ENCODE measurements around the gene SLIT3.

- TF ChIP-seq ZFP3 (CRISPR knock-in tag; IDR thresholded peaks at IDR 0.05) (no peak), GLIS3 (CRISPR knock-in tag; IDR thresholded peaks at IDR 0.05) (no peak), RARB (CRISPR knock-in tag; IDR thresholded peaks at IDR 0.05) (no peak), CSDC2 (CRISPR knock-in tag; IDR thresholded peaks at IDR 0.05) (no peak), PPARA (CRISPR knock-in tag; IDR thresholded peaks at IDR 0.05; ENCODE audit: borderline replicate concordance) (no peak), ISL1 (CRISPR knock-in tag; IDR thresholded peaks at IDR 0.05) (no peak), OSR1 (CRISPR knock-in tag; IDR thresholded peaks at IDR 0.05) (no peak), CSRNP3 (CRISPR knock-in tag; IDR thresholded peaks at IDR 0.05) (no peak)
- TF ChIP-seq, protein P1, sequence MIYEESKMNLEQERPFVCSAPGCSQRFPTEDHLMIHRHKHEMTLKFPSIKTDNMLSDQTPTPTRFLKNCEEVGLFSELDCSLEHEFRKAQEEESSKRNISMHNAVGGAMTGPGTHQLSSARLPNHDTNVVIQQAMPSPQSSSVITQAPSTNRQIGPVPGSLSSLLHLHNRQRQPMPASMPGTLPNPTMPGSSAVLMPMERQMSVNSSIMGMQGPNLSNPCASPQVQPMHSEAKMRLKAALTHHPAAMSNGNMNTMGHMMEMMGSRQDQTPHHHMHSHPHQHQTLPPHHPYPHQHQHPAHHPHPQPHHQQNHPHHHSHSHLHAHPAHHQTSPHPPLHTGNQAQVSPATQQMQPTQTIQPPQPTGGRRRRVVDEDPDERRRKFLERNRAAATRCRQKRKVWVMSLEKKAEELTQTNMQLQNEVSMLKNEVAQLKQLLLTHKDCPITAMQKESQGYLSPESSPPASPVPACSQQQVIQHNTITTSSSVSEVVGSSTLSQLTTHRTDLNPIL (CRISPR knock-in tag; IDR thresholded peaks at IDR 0.05; ENCODE audit: low read depth): no peak
- TF ChIP-seq, protein P2, sequence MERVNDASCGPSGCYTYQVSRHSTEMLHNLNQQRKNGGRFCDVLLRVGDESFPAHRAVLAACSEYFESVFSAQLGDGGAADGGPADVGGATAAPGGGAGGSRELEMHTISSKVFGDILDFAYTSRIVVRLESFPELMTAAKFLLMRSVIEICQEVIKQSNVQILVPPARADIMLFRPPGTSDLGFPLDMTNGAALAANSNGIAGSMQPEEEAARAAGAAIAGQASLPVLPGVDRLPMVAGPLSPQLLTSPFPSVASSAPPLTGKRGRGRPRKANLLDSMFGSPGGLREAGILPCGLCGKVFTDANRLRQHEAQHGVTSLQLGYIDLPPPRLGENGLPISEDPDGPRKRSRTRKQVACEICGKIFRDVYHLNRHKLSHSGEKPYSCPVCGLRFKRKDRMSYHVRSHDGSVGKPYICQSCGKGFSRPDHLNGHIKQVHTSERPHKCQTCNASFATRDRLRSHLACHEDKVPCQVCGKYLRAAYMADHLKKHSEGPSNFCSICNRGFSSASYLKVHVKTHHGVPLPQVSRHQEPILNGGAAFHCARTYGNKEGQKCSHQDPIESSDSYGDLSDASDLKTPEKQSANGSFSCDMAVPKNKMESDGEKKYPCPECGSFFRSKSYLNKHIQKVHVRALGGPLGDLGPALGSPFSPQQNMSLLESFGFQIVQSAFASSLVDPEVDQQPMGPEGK (CRISPR knock-in tag; IDR thresholded peaks at IDR 0.05; ENCODE audit: borderline replicate concordance): no peak
- TF ChIP-seq, protein P3, sequence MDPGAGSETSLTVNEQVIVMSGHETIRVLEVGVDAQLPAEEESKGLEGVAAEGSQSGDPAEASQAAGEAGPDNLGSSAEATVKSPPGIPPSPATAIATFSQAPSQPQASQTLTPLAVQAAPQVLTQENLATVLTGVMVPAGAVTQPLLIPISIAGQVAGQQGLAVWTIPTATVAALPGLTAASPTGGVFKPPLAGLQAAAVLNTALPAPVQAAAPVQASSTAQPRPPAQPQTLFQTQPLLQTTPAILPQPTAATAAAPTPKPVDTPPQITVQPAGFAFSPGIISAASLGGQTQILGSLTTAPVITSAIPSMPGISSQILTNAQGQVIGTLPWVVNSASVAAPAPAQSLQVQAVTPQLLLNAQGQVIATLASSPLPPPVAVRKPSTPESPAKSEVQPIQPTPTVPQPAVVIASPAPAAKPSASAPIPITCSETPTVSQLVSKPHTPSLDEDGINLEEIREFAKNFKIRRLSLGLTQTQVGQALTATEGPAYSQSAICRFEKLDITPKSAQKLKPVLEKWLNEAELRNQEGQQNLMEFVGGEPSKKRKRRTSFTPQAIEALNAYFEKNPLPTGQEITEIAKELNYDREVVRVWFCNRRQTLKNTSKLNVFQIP (CRISPR knock-in tag; IDR thresholded peaks at IDR 0.05; ENCODE audit: borderline replicate concordance, low read depth): no peak
- TF ChIP-seq, protein P4, sequence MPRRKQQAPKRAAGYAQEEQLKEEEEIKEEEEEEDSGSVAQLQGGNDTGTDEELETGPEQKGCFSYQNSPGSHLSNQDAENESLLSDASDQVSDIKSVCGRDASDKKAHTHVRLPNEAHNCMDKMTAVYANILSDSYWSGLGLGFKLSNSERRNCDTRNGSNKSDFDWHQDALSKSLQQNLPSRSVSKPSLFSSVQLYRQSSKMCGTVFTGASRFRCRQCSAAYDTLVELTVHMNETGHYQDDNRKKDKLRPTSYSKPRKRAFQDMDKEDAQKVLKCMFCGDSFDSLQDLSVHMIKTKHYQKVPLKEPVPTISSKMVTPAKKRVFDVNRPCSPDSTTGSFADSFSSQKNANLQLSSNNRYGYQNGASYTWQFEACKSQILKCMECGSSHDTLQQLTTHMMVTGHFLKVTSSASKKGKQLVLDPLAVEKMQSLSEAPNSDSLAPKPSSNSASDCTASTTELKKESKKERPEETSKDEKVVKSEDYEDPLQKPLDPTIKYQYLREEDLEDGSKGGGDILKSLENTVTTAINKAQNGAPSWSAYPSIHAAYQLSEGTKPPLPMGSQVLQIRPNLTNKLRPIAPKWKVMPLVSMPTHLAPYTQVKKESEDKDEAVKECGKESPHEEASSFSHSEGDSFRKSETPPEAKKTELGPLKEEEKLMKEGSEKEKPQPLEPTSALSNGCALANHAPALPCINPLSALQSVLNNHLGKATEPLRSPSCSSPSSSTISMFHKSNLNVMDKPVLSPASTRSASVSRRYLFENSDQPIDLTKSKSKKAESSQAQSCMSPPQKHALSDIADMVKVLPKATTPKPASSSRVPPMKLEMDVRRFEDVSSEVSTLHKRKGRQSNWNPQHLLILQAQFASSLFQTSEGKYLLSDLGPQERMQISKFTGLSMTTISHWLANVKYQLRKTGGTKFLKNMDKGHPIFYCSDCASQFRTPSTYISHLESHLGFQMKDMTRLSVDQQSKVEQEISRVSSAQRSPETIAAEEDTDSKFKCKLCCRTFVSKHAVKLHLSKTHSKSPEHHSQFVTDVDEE (CRISPR knock-in tag; IDR thresholded peaks at IDR 0.05): 0 out of 2 replicates have a peak, but pooled peaks have one; percentile 40
Measured at GRCh38 chr5:168881427-168882149, 419.4 kb downstream of the SLIT3 start.

All from SK-N-SH treated with all-trans-retinoic acid at 6 μM for 48 hours (cell line).